HG03159 (cell line): ENCODE measurements around the gene ADCY4.
"Not testable (repeated sequence)": the region's sequence is repeated elsewhere in the genome, so short reads cannot be mapped to it uniquely, and the experiment has no call there.

Experiments used
- ATAC-seq: cut with Tn5 transposase; IDR thresholded peaks from one replicate; pipeline ENCODE4 v1.9.1; 2021; ENCODE audit warnings: mild to moderate bottlenecking, moderate library complexity; ENCODE audit not compliant: unreplicated experiment

The ADCY4 gene

DNA sequence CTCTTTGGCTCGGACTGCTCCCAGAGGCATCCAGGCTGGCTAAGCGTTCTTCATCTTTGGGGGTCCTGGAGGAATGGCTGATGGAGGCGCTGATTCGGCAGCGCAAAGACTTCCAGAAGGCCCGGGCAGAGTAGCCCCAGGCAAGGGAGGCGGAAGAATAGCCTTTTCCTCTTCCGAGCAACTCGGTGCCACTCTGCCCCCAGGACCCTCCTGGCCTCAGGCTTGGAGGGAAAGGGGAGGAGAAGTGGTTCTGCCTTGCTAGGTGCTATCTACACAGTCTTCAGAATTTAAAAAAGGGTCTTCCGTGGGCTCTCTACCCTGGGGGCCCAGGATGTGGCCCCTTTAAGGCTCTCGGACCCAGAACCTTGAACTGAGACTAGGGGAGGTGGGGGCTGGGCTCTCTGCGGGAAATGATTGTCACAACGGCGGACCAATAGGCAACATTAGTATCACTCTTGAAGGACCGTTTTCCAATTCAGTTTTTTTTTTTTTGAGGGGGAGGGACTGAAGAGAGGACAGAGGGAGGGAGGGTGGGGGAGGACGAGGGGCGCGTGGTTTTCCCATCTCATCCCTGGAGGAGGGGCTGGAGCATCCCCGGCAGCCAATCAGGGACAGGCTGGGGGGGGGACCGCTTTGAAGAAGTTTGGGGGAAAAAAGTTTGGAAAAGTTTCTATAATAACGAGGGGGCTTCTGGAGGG is 32.8 kb upstream of the ADCY4 start, which contains the start of gene NFATC4:
TSS of gene NFATC4 (plus strand) at position 671 of the 698 bp plus-strand sequence. CDS start 157 bp downstream, outside the sequence.
- no peak for ATAC-seq

DNA sequence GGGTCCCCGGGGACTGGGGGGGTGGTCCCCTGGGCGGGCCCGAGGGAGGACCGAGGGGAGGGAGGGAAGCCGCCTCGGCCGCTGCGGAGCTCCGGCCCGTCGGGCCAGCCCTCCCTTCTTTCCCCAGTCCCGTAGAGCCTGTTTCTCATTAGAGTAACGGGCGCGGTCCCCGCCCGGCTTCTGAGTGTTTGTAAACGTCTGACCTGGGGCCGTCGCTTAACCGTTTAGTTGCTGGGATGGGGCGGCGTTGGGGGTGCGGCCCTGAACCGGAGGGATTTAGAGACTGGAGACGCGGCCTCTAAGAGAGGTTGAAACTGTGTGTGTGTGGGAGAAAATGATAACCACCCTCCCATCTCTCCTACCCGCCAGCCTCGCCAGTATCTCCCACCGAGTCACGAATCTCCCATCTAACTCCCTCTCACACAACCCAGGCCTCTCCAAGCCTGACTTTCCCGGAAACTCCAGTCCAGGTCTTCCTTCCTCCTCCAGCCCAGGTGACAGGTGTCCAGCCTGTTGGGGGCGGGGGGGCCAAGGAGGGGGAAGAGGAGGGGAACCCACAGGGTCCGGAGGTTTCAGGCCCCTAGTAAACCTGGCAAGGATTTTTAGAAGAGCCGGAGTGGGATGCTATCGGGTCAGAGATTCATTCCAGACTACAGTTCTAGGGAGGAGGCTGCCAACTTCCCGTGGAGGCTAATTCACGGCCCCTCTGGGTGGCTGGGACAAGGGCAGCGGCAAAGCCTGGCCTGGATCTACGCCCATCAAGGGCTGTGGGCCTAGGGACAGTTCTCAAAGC is 32.0 kb upstream of the ADCY4 start:
- ATAC-seq = peak; percentile 55

DNA sequence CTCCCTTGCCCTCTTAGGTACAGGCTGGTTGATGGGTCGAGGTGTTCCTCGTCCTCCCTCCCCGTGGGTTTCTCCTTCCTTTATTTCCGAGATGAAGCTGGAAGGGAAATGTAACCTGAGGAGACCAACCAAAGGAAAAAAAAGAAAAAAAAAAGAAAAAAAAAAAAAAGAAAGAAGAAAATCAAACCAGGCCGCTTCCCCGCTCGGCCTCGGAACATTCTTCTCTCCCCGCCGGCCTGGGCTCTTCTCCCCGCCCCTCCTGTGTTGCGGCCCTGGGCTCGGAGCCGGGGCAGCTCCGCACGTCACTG is 31.5 kb upstream of the ADCY4 start:
- ATAC-seq = no peak

DNA sequence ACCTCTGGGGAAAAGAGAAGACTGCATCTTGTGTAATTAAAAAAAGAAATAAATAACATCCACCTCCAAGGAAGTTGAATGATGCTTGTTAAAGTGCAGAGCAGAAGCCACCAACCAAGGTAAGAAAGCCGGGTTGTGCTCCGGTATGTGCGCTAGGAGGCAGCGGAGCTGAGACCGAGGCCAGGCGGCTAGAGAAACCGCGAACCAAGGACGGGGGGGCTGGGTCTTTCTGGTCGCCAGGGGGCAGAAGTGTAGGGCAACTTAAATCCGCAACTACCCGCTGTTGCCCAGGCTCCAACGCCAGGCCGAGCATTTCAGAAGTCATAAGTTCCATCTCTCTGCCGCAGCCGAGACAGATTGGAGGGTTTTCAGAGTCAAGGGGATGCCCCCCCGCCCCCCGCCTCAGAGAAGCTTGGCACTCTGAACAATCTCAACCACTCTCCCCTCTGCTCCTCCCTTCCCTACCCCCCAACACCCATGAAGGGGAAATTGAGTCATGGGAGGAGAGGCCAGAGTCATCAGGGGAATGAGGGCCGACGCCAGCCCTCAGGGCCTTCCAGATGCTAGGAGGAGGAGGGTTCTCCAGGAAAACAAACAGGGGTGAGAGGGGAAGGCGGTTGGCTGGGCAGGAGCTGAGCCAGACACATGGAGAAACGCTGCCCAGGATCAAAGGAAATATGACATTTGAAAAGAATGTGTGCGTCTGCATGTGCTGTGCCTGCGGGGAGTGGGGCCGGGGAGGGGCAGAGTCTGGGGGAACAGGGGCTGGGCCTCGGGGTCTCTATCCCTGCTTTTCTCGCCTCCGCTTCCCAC is 30.9 kb upstream of the ADCY4 start:
- ATAC-seq = no peak

DNA sequence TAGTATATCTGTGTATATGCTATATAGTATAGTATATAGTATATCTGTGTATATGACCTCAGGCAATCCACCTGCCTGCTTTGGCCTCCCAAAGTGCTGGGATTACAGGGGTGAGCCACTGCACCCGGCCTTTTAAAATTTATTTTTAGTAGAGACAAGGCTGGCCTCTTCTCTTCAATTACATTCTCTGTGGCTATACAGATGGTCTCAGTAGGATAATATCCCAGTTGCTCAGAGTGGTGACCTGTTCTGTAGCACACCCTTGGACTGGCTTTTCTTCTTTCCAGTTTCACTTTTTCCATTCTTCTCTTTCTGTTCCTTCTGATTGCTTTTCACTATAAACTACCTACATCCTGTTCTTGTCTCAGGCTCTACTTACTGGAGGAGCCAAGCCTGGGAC is 30.0 kb upstream of the ADCY4 start:
- no peak for ATAC-seq

DNA sequence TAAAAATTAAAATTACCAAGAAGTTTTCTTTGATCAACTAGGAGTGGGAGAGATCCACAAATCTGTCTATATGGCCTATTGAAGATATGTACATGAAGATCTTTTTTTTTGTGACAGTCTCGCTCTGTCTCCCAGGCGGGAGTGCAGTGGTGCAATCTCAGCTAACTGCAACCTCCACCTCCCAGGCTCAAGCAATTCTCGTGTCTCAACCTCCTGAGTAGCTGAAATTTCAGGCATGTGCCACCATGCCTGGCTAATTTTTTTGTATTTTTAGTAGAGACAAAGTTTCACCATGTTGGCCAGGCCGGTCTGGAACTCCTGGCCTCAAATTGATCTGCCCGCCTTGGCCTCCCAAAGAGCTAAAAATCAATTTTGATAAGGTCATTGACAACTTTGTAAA is 28.5 kb upstream of the ADCY4 start:
- no peak for ATAC-seq

DNA sequence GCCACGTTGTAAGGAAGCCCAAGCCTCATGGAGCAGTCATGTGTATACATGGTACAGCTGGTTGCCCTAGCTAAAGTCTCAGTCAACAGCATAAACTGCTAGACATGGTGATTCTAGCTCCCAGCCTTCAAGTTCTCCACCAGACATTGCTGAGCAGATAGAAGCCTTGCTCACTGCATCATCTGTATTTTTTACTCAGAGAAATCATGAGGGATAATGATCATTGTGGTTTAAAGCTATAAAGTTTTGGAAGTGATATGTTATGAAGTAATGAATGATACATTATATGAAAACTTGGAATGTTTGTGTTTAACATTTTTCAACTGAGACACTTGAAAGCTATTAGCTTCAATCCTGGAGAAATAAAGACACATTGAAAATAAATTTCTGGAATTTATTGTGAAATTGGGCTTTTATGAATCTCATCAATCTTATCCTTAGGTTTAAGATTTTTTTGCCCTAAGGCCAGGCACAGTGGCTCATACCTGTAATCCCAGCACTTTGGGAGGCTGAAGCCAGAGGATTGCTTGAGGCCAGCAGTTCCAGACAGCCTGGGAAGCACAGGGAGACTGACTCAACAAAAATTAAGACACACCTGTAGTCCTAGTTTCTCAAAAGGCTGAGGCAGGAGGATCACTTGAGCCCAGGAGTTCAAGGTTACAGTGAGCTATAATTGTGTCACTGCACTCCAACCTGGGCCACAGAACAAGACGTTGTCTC is 27.5 kb upstream of the ADCY4 start:
- no peak for ATAC-seq

DNA sequence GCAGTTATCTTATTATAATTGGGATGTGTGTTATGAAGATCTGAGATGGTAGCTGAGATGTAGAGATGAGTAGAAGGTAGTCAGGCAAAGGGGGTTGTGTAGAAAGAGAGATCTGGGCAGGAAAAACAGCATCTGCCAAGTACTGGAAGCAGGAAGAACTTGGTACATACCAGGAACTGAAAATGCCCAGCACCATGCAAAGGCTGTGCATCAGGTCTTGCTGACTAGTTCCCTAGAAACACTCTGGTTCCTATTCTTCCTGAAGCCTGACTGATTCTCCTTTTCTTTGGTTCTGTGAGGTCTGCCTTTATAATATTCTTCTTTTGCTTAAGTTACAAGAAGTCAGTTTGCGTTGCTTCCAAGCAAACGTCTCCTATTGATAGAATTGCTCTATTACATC is 26.5 kb upstream of the ADCY4 start:
- ATAC-seq = no peak

DNA sequence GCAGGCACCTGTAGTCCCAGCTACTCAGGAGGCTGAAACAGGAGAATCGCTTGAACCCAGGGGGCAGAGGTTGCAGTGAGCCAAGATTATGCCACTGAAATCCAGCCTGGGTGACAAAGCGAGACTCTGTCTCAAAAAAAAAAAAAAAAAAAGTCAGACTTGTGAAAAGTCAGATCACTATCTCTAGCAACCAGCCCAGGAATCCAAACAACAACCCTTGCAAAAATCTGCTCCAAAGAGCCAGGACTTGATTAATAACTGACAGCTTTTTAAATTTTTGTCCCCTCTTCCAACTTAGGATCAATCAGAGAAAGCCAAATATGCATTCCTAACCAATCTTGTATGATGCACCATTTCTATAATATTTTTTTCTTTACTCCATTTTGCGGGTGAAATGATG is 25.4 kb upstream of the ADCY4 start:
- no peak for ATAC-seq

DNA sequence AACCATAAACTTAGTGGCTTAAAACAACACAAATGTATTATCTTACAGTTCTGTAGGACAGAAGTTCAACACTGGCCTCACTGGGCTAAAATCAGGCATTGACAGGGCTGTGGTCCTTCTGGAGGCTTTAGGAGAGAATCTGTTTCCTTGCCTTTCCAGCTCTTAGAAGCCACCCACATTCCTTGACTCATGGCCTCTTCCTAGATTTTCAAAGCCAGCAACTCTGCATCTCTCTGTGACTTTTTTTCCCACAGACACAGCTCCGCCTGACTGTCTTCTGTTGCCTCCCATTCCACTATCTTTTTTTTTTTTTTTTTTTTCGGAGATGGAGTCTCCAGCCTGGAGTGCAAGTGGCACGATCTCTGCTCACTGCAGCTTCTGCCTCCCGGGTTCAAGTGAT is 21.3 kb upstream of the ADCY4 start:
- no peak for ATAC-seq

DNA sequence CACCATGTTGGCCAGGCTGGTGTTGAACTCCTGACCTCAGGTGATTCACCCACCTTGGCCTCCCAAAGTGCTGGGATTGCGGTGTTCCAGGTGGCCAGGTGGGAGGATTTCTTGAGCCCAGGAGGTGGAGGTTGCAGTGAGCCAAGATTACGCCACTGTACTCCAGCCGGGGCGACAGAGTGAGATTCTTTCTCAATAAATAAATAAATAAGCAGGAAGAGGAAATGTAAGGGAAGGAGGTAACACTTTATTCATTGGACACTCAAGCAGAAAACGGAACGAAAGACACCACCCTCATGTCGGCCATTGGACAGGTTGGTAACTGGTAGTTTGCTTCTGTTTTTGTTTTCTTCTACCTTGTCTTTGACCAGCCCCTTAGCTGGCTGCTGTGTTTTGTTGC is 20.1 kb upstream of the ADCY4 start:
- ATAC-seq = no peak

DNA sequence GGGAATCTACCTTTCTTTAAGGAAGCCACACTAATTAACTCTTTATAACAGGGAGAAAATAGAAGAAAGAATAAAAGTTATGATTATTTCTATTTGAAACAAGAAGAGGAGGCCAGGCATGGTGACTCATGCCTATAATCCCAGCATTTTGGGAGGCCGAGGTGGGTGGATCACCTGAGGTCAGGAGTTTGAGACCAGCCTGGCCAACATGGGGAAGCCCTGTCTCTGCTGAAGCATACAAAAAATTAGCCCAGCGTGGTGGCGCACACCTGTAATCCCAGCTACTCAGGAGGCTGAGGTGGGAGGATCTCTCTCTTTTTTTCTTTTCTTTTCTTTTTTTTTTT is 19.6 kb upstream of the ADCY4 start:
- ATAC-seq = not testable (repeated sequence)

DNA sequence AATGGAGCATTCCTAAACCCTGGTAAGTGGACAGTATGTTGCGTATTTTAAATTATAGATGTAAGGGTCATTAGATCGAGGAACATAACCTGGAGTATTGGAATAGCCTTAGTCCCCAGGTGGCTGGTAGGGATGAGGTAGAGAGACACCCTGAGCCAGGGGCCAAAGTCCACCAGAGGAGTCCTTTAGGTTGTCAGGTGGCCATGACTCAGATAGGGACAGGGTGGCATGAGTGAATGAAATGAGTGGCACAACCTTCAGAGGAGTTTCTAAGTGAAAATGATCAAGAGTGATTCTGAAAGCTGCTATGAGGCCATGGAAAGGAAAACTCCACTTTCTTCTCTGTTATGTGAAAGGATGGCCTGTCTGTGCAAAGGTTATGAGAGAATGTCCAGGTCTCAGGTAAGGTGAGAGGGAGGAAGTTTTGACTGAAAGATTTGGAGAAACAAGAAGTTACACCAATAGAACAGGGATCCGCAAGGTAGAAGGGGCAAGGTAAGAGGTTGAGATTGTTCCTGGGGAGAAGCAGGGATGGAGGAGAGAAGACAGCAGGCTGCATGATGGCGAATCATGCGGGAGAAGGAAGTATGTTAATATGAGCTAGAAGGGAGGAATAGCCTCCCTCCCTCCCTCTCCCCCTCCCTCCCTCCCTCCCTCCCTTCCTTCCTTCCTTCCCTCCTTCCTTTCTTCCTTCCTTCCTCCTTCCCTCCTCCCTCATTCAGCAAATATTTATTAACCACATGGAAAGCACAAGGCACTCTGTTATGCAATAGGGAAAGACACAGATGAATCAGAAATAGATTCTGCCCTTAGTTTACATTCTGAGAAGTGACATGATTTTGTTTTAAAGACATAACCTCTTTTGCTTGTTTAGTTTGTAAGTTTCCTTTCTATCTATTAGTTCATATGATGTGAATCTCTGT is 18.9 kb upstream of the ADCY4 start:
- no peak for ATAC-seq

DNA sequence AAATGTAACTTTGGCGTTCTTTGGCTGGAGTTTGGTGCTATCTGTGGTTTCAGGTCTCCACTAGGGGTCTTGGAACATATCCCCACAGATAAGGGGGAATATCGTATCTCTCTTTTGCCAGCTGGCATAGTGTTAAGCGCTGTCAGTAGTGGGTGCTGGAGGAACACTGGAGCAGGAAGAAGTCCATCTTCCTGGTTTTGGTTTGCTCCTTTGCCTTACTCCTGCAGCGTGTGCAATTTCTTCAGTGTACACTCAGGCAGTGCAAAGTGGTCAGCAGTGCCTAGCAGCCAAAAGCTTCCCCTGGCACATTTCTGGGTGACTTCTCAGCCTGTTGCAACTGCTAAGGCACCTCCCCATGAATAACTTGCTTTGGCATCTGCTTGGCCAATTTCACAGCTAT is 16.6 kb upstream of the ADCY4 start:
- ATAC-seq = no peak

DNA sequence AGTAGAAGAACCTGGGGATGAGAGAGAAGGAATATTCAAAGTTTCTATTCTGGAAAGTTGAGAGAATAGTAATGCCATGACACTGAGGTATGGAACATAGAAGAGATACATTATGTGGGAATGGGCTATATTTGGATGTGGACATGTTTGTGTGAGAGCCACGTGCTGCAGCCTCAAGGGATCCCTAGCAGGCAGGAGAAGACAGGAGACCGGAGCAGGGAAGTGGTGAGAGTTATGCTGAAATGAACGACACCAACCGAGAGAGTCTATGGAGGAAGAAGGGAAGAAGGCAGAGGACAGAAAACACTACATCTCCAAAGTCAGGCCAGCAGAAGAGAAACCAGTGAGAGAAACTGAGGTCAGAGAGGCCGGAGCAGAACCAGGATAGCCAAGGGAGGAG is 14.9 kb upstream of the ADCY4 start:
- no peak for ATAC-seq

DNA sequence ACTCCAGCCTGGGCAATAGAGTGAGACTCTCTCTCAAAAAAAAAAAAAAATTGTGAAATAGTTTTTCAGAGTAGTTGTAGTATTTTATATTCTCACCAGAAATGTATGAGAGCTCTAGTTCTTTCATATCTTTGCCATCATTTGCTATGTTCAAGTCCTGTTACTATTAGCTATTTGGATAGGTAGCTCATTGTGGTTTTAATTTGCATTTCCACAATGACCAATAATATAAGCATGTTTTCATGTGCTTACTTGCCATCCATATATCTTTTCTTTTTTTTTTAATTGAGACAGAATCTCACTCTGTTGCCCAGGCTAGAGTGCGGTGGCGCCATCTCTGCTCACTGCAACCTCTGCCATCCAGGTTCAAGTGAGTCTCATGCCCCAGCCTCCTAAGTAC is 13.3 kb upstream of the ADCY4 start:
- ATAC-seq = no peak

DNA sequence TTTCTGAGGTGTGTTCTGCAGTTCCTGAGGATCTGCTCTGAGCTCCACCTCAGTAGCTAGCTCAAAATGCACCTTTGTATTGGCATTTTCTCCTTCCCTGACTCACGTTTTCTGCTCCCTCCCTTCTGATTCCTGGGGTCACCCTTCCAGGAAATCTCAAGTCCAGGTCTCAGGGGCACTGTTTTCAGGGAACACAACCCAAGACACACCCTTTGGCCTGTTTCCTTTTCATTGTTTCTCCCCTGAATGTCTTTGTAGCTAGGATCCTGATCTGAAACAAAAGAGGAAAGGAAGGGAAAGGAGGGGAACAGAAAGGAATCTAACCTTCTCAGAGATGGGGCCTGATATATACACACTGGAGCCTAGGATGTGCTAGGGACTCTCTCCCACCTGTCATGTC is 12.3 kb upstream of the ADCY4 start:
- ATAC-seq = no peak

DNA sequence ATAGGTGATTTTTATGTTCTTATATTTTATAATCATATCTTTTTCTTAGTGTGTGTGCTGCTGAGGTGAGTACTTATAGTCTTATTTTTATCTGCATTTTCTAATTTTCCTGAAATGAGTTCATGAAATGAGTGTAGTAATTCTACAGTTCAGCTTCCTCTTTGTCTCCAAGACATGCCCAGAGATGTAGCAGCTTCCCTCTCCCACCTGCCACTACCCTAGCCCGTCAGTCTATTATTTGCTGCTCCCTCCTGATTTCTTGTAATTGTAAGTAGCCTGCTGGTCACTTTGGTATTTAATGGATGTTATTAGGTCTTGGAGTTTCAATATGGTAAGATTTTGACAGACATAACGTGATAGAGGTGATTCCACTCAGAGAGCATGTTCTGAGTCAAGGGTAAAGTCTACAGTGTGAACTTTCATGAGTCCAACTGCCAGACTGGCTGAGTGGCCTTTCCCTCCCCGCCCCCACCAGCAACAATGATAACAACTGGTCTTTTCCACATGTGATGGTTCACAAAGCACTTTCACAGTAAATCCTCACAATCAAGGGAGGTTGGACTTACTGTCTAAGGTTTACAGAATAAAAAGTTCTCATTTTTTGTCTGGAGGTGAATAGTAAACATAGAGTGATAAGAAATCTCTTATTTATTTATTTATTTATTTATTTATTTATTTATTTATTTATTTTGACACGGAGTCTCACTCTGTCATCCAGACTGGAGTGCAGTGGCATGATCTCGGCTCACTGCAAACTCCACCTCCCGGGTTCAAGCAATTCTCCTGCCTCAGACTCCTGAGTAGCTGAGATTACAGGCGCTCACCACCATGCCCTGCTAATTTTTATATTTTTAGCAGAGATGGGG is 9.2 kb upstream of the ADCY4 start:
- no peak for ATAC-seq

DNA sequence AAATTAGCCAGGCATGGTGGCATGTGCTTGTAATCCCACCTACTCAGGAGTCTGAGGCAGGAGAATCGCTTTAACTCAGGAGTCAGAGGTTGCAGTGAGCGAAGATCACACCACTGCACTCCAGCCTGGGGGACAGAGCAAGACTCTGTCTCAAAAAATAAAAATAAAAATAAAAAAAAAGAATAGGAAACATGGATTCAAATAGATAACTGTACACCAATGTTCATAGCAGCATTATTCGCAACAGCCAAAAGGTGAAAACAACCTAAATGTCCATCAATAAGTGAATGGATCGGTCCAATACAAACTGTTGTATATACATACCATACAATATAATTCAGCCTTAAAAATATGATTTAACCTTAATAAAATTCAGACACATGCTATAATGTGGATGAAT is 8.0 kb upstream of the ADCY4 start:
- no peak for ATAC-seq
